ENCODE measurements around the gene CEBPB. TPM values are rescaled to one million over a fixed set of nuclear protein-coding genes. Genes with fewer than 3 reads are reported as not detected.

CEBPB gene
- total RNA-seq, 1 donor from 2014 or later = 11.3 TPM

DNA sequence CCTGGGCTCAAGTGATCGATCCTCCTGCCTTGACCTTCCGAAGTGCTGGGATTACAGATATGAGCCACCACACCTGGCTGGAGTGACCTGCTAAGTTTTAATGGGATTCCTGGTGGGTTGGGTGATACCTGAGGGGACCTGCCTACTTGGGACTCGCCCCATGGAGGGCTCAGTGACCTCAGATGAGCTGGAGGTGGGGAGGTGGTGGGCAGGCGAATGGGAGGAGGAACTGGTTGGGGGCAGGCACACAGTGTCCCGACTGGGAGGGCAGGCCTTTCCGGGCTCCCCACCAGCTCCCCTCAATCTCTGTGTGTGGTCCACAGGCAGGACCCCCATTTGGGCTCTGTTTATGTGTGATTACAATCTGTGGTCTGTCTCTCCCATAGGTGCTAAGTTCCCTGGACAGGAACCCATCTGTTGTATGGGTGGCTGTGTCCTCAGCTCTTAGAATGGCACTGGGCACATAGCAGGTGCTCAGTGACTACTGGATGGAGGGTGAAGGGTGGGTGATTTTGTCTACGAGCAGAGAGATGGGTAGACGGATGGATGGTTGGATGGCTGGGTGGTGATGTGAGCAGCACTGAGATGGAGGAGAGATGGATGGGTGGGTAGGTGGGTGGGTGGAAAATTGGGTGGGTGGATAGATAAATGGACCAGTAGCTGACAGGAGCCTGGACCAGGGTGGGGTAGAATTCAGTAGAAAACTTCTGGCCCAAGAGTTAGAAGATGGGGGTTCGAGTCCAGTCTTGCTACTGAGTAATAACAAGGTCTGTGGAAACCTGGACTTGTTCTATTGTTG is 23.8 kb downstream of the CEBPB start:
- no peak for DNase-seq
- Mint-ChIP-seq H3K27ac (ENCODE audit: unreplicated experiment) (no peak overlapping the region), H3K36me3 (ENCODE audit: unreplicated experiment) (peaks cover 1% of the 10 kb centered on the region), H3K4me3 (ENCODE audit: unreplicated experiment) (no peak overlapping the region), H3K9me3 (ENCODE audit: unreplicated experiment) (peaks cover 3% of the 10 kb centered on the region), H3K27me3 (ENCODE audit: unreplicated experiment) (peaks cover 11% of the 10 kb centered on the region), H3K4me1 (ENCODE audit: low read depth, unreplicated experiment) (no peaks in the 10 kb centered on the region)
- TF ChIP-seq, protein P1, sequence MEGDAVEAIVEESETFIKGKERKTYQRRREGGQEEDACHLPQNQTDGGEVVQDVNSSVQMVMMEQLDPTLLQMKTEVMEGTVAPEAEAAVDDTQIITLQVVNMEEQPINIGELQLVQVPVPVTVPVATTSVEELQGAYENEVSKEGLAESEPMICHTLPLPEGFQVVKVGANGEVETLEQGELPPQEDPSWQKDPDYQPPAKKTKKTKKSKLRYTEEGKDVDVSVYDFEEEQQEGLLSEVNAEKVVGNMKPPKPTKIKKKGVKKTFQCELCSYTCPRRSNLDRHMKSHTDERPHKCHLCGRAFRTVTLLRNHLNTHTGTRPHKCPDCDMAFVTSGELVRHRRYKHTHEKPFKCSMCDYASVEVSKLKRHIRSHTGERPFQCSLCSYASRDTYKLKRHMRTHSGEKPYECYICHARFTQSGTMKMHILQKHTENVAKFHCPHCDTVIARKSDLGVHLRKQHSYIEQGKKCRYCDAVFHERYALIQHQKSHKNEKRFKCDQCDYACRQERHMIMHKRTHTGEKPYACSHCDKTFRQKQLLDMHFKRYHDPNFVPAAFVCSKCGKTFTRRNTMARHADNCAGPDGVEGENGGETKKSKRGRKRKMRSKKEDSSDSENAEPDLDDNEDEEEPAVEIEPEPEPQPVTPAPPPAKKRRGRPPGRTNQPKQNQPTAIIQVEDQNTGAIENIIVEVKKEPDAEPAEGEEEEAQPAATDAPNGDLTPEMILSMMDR (IDR thresholded peaks at IDR 0.05; ENCODE audit: partially characterized antibody, unreplicated experiment) = no peak

GRCh38 chr20:50215101-50215690 is 24.6 kb downstream of the CEBPB start:
- H3K4me1 Mint-ChIP-seq (ENCODE audit: low read depth, unreplicated experiment) = no peaks in the 10 kb centered on the region
- peaks cover 4% of the 10 kb centered on the region for H3K36me3 Mint-ChIP-seq (ENCODE audit: unreplicated experiment)
- no peak for DNase-seq
- H3K27ac Mint-ChIP-seq (ENCODE audit: unreplicated experiment) = no peak overlapping the region
- peaks cover 11% of the 10 kb centered on the region for H3K27me3 Mint-ChIP-seq (ENCODE audit: unreplicated experiment)
- H3K9me3 Mint-ChIP-seq (ENCODE audit: unreplicated experiment) = peaks cover 7% of the 10 kb centered on the region
- TF ChIP-seq, protein P1 (IDR thresholded peaks at IDR 0.05; ENCODE audit: partially characterized antibody, unreplicated experiment) = no peak
- H3K4me3 Mint-ChIP-seq (ENCODE audit: unreplicated experiment) = no peak overlapping the region

- no peak for DNase-seq
- no peak overlapping the region for H3K4me3 Mint-ChIP-seq (ENCODE audit: unreplicated experiment)
- peaks cover 4% of the 10 kb centered on the region for H3K36me3 Mint-ChIP-seq (ENCODE audit: unreplicated experiment)
- H3K4me1 Mint-ChIP-seq (ENCODE audit: low read depth, unreplicated experiment) = no peaks in the 10 kb centered on the region
- TF ChIP-seq, protein P1 (IDR thresholded peaks at IDR 0.05; ENCODE audit: partially characterized antibody, unreplicated experiment) = no peak
- H3K27me3 Mint-ChIP-seq (ENCODE audit: unreplicated experiment) = peaks cover 11% of the 10 kb centered on the region
- H3K27ac Mint-ChIP-seq (ENCODE audit: unreplicated experiment) = no peak overlapping the region
- peaks cover 8% of the 10 kb centered on the region for H3K9me3 Mint-ChIP-seq (ENCODE audit: unreplicated experiment)
These were observed 25.3 kb downstream of the CEBPB start for GRCh38 chr20:50215926-50216325.

- Mint-ChIP-seq H3K27me3 (ENCODE audit: unreplicated experiment) (peaks cover 11% of the 10 kb centered on the region), H3K4me1 (ENCODE audit: low read depth, unreplicated experiment) (no peaks in the 10 kb centered on the region), H3K36me3 (ENCODE audit: unreplicated experiment) (peaks cover 4% of the 10 kb centered on the region), H3K27ac (ENCODE audit: unreplicated experiment) (no peak overlapping the region), H3K4me3 (ENCODE audit: unreplicated experiment) (no peak overlapping the region), H3K9me3 (ENCODE audit: unreplicated experiment) (peaks cover 8% of the 10 kb centered on the region)
- no peak for DNase-seq
- TF ChIP-seq, protein P1 (IDR thresholded peaks at IDR 0.05; ENCODE audit: partially characterized antibody, unreplicated experiment) = no peak
These were observed 26.0 kb downstream of the CEBPB start for GRCh38 chr20:50216543-50217206.
